Motor neuron (in vitro differentiated cells): ENCODE results near the gene RAG1. TPM values are rescaled to one million over a fixed set of nuclear protein-coding genes. Genes with fewer than 3 reads are reported as not detected.

Experiments
- ATAC-seq, 8 experiments: fragments of 200-7000 bp; cut with Tn5 transposase; replicated peaks in 6 of 8; 2 replicates each; pipeline ENCODE4 v1.8.0; 2021; ENCODE audit warnings: mild to moderate bottlenecking in 8 of 8, moderate library complexity in 8 of 8
- H3K27ac ChIP-seq, 2 donors: fragments of 250-450 bp; sonication (Bioruptor Pico); 2 replicates each; pipeline ENCODE4 v1.9.0; 2021; ENCODE audit warnings: antibody characterized with exemption in 2 of 2, mild to moderate bottlenecking in 2 of 2, moderate library complexity in 1 of 2
- H3K4me1 ChIP-seq, 2 donors: fragments of 250-450 bp; sonication (Bioruptor Pico); replicated peaks in 1 of 2; 2 replicates each; pipeline ENCODE4 v1.6.1; 2021; ENCODE audit warnings: antibody characterized with exemption in 2 of 2, mild to moderate bottlenecking in 2 of 2, moderate library complexity in 1 of 2
- H3K4me3 ChIP-seq, 5 donors: fragments of 250-450 bp; sonication (Bioruptor Pico); 2 replicates each; pipeline ENCODE4 v1.9.0; 2021; ENCODE audit warnings: antibody characterized with exemption in 5 of 5, mild to moderate bottlenecking in 5 of 5, moderate library complexity in 4 of 5
- WGBS, 10 experiments: fragments of 450-650 bp; shearing (Covaris generic); methylation state at CpG; one replicate each; pipeline ENCODE4 v1.0.0; 2022; 5-methylcytosine and 5-hydroxymethylcytosine counted together
- in situ Hi-C, 9 experiments: fragments of 400-800 bp; cut with MboI; loops; one replicate each; pipeline ENCODE4 v1.15.0; 2021; ENCODE audit warnings: low sequenced_read_pairs in 9 of 9, low pct_unique_long_range_greater_than_20kb in 2 of 9; ENCODE audit not compliant: unreplicated experiment in 9 of 9
- total RNA-seq, 8 experiments: library from RNA; unstranded; fragments of 300-600 nt; gene quantifications; 2 replicates each; pipeline versions ENCODE4 v1.2.3 to v1.2.4, GENCODE V29; 2022

The RAG1 gene
- total RNA-seq, 8 experiments from 2014 or later = 0.16 to 0.87 (median 0.24) TPM; not detected in 1

DNA sequence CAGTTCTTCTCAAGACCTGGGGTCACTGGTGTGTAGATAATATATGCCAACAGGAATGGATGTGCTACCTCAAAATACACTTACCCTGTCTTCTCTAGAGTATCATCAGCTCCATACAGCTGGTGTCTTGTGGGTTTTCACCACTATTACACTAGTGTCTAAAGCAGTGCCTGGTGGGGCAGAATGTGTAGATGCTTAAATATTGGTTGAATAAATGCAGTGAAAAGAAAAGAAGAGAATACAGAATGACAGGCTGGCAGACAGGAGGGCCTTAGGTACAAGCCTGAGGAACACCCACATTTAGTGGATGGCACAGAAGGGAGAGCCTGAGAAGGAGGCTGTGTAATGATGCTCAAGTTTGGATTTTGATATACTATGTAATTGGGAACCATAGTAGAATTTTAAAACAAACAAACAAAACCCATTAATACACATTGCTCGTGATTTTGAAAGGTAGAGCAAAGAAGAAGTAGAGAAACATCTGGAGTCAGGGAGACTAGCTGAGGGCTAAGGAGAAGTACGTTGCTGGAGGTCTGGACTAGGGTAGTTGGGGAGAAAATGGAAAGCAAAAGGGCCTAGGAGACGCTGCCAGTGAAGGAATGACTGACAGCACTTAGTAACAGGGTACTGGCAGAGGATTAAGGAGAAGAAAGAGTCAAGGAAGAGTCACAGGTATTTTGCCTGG lies 50.7 kb downstream of the RAG1 start:
- 21 to 100% (median 86%) methylated on average over 1 to 3 of the region's 3 CpGs; no CpG with 5 or more reads in 2 of the 10 experiments for WGBS, 10 experiments
- Histone ChIP-seq H3K4me1 (peaks cover 0 to 13% of the 10 kb centered on the region in 2 donors), H3K4me3 (no peak overlapping the region), H3K27ac (no peak overlapping the region)
- no peak for ATAC-seq
- in situ Hi-C loops = no loop called here

DNA sequence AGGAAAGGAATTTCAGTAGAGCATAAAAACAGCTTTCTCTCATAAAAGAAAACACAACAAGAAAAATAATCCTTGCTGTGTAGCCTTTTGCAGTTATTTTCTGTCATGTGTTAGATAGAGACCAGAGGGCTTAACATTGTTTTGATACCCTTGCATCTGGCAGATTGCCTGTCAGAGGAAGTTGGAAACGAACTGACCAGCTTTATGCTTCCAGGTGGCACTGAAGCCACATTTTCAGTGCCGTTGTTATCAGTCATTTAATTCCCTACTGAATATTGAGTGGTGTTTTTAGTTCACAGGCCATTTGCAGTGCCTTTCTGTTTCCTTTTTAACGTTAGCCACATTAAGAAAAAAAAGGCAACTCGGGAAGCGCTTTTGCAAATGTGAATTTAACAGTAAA lies 51.7 kb downstream of the RAG1 start:
- Histone ChIP-seq H3K4me3 (no peak overlapping the region), H3K4me1 (peaks cover 0 to 15% of the 10 kb centered on the region in 2 donors), H3K27ac (no peak overlapping the region)
- ATAC-seq = no peak
- in situ Hi-C loops = no loop called here
- WGBS, 10 experiments = 17 to 85% (median 74%) methylated on average over 2 to 5 of the region's 5 CpGs; no CpG with 5 or more reads in 1 of the 10 experiments

DNA sequence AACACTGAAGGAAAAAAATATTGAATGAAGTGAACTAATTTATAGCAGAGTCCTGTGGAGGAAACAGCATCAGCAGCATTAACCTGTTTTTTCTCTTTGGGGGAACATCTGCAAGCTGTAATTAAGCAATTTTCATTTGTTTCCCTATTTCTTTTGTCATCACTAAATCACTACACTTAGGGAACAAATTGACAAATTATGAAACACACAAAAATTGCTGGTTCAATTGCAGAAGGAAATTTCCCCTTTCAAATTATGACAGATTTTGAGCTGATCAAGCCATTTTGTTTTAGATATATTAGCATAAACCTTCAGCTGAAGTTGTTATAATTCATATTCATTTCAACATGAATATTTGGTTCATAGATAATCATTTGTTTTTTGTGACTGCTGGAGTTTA lies 52.4 kb downstream of the RAG1 start:
- in situ Hi-C loops = no loop called here
- no peak overlapping the region for H3K27ac ChIP-seq
- H3K4me3 ChIP-seq = no peak overlapping the region
- H3K4me1 ChIP-seq = peaks cover 0 to 15% of the 10 kb centered on the region in 2 donors
- no peak for ATAC-seq

DNA sequence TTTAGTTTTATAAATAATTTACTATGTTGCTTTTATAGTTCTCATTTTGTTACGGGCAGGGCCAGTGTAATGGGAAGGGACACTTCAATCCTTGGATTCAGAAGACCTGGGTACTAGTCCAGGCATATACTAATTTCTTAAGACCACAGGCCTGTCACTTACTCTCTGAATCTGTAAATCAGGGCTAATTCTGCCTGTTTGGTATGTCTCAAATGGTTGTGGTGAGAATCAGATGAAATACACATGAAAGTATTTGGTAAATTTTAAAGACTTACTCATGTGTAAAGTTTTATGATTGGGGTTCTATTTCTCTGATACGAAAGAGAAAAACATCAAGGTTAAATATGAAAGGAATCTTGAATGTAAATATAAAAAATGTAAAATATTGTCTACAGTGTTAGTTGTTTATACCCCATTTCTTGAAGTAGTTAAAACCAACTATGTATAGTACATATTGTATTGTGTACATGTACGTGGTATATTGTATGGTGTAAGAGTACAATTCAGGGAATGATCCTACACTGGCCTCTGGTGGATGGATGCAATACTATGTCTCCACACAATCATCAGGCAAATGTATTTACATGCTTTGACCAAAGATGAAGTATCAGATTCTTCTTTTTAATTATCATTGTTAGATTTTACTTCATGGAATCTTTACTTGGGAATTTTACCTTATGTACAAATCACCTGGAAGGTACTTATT lies 54.8 kb downstream of the RAG1 start:
- H3K4me3 ChIP-seq = no peak overlapping the region
- WGBS, 10 experiments = 58 to 100% (median 83%) methylated on average over 1 to 3 of the region's 3 CpGs; no CpG with 5 or more reads in 1 of the 10 experiments
- peaks cover 0 to 15% of the 10 kb centered on the region in 2 donors for H3K4me1 ChIP-seq
- peak in 4 of 8 experiments; percentile 61 to 90 (median 80) for ATAC-seq
- H3K27ac ChIP-seq = no peak overlapping the region
- in situ Hi-C loops = no loop called here

DNA sequence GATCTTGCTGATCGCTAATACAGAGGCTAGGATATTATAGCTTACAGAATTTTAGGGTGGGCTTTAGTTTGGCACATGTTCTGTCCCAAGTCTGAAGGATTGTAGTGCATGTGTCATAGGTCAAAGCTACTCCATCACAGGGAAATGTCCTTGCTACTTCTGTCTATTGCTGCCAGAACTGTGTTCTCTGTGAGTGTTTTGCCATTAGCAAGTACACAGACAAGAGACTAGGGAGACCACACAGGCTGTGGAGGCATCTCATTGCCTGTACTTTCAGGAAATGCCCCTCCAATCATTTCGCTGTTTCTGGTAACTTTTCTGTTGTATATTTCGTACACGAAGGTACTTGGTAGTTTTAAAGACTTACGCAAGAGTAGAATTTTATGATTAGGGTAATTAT lies 55.7 kb downstream of the RAG1 start:
- ATAC-seq = no peak

DNA sequence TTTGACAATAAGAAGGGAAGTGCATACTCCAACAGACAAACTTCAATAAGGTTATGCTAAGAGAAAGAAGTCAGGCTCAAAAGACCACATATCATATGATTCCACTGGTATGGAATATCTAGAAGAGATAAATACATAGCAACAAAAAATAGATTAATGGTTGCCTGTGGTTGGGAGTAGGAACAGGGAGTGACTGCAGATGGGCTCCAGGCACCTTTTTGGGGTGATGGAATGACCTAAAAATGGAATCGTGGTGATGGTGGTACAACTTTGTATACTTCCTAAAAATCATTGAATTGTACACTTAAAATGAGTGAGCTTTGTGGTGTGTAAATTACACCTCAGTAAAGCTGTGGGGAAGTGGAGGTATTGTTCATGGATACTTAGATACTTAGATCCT lies 59.2 kb downstream of the RAG1 start:
- WGBS, 10 experiments = 30 to 100% (median 75%) methylated on average over 1 of the region's 1 CpG; no CpG with 5 or more reads in 3 of the 10 experiments
- Histone ChIP-seq H3K4me1 (peaks cover 3 to 15% of the 10 kb centered on the region in 2 donors), H3K27ac (no peak overlapping the region), H3K4me3 (no peak overlapping the region)
- ATAC-seq = no peak
- in situ Hi-C loops = no loop called here

More for the DNA sequence above, 55.7 kb downstream of the RAG1 start:
- 58 to 100% (median 89%) methylated on average over 1 to 5 of the region's 5 CpGs for WGBS, 10 experiments
- H3K4me1 ChIP-seq = peaks cover 0 to 17% of the 10 kb centered on the region in 2 donors
- H3K27ac ChIP-seq = no peak overlapping the region
- in situ Hi-C loops = no loop called here
- H3K4me3 ChIP-seq = no peak overlapping the region

DNA sequence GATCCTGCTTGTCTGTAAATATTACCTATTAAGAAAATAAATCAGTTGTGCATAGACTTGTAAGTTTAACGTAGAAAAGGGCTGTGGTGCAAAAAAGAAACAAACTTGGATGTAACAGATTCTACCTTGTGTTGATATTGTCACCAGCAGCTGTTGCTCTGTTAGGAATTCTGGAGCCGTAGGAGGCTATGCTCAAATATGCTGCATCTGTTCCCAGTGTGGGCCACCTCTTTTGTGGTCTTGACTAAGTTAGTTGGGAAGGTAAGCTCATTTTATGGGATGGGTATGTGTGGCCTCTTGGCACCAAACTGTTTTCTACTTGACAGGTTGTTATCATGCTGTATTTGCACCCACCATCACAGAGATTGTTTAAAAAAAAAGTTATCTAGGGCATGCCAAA lies 59.7 kb downstream of the RAG1 start:
- WGBS, 10 experiments = 57 to 100% (median 90%) methylated on average over 1 to 2 of the region's 2 CpGs; no CpG with 5 or more reads in 2 of the 10 experiments
- Histone ChIP-seq H3K4me3 (no peak overlapping the region), H3K27ac (no peak overlapping the region), H3K4me1 (peaks cover 3 to 15% of the 10 kb centered on the region in 2 donors)
- no peak for ATAC-seq
- in situ Hi-C loops = no loop called here

DNA sequence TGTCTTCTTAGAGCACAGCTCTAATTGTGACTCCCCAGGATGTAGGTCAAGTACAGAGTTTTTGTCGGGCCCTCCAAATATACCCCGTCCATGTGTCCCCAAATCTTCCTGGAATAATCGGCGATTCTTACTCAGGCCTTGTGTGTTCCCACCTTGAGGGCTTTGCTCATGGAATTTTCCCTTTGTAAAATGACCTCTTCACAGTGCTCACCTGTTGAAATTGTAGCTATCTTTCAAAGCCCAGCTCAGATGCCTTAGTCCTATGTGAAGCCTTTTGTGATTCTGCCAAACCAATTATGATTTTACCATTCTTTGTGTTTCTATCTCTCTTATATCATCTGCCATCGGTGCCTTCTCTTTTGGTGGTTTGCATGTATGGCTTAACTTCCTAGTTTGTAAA lies 60.3 kb downstream of the RAG1 start:
- Histone ChIP-seq H3K4me3 (no peak overlapping the region), H3K4me1 (peaks cover 3 to 15% of the 10 kb centered on the region in 2 donors), H3K27ac (no peak overlapping the region)
- ATAC-seq = no peak
- 40 to 100% (median 93%) methylated on average over 1 to 5 of the region's 5 CpGs for WGBS, 10 experiments
- in situ Hi-C loops = no loop called here

DNA sequence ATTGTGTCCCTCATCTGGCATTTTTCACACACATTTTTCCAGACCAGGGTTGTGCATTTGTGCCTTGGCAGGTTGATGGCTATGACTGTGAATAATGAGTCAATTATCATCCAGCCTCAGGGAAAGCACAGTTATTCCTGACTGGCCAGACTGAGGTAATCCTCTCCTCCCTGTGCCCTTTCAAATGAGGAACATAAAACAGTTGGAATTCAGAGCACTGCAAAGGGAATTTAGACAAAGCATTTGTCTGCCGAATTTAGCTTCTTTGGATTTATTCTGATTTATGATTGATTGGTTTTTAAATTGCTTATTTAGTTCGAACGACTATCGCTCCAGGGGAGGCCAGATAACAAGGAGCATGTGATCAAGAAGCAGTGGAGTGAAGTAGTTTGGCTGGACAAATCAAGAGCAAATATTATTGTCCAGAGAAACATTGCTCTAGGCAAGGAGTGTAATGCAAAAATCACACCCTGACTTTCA lies 61.0 kb downstream of the RAG1 start:
- H3K4me1 ChIP-seq = peaks cover 3 to 10% of the 10 kb centered on the region in 2 donors
- 0 to 81% (median 54%) methylated on average over 3 to 4 of the region's 4 CpGs; no CpG with 5 or more reads in 2 of the 10 experiments for WGBS, 10 experiments
- peak; percentile 48 to 94 (median 76) for ATAC-seq
- no peak overlapping the region for H3K4me3 ChIP-seq
- no peak overlapping the region for H3K27ac ChIP-seq
- in situ Hi-C loops = no loop called here

Other genes starting within 250 kb of the RAG1 start
- 10 to 100 TPM in 3 of 8 experiments, 1 to 10 TPM in 5; 5.8 to 14.7 (median 8.9) TPM for gene TRAF6, start 57.7 kb upstream of the RAG1 start, total RNA-seq
- gene IFTAP, start 26.5 kb downstream of the RAG1 start, total RNA-seq = 10 to 100 TPM; 27.3 to 65.5 (median 54.0) TPM
- 1 to 10 TPM in 7 of 8 experiments, not detected in 1; 1.0 to 2.3 (median 1.3) TPM for gene RAG2, start 30.2 kb downstream of the RAG1 start, total RNA-seq